Glutamatergic neuron (in vitro differentiated cells): ENCODE results near the gene CRX. TPM values are rescaled to one million over a fixed set of nuclear protein-coding genes. Genes with fewer than 3 reads are reported as not detected.

Experiments used
- DNase-seq: peaks from one replicate; pipeline ENCODE4 v3.0.0; 2022
- H3K27ac Mint-ChIP-seq: one replicate; pipeline ENCODE4 v1.8.0; 2020; ENCODE audit warnings: mild to moderate bottlenecking, mixed read lengths, inconsistent platforms; ENCODE audit not compliant: unreplicated experiment
- H3K27me3 Mint-ChIP-seq: one replicate; pipeline ENCODE4 v1.8.0; 2020; ENCODE audit warnings: mild to moderate bottlenecking, moderate library complexity, mixed read lengths, inconsistent platforms; ENCODE audit not compliant: unreplicated experiment
- H3K36me3 Mint-ChIP-seq: one replicate; pipeline ENCODE4 v1.8.0; 2020; ENCODE audit warnings: mild to moderate bottlenecking, mixed read lengths, inconsistent platforms; ENCODE audit not compliant: unreplicated experiment
- H3K4me1 Mint-ChIP-seq: one replicate; pipeline ENCODE4 v1.8.0; 2020; ENCODE audit warnings: mild to moderate bottlenecking, low read depth, mixed read lengths, inconsistent platforms; ENCODE audit not compliant: unreplicated experiment
- H3K4me3 Mint-ChIP-seq: one replicate; pipeline ENCODE4 v1.8.0; 2020; ENCODE audit warnings: mild to moderate bottlenecking, mixed read lengths, inconsistent platforms; ENCODE audit not compliant: unreplicated experiment
- H3K9me3 Mint-ChIP-seq: one replicate; pipeline ENCODE4 v1.8.0; 2020; ENCODE audit warnings: mild to moderate bottlenecking, moderate library complexity, mixed read lengths, inconsistent platforms; ENCODE audit not compliant: unreplicated experiment
- total RNA-seq: library from RNA; stranded (reverse); fragmentation: NEBNext Ultra II Directional; extraction: Animal tissue kit (Norgen Biotek cat#: 25700); gene quantifications from one replicate; pipeline ENCODE4 v1.2.1, GENCODE V29; 2021; ENCODE audit not compliant: unreplicated experiment
- TF ChIP-seq, protein P1 (sequence below): fragments of 200-600 bp; sonication (generic); IDR thresholded peaks from one replicate; pipeline ENCODE4 v1.5.0; 2021; ENCODE audit not compliant: partially characterized antibody, unreplicated experiment

CRX gene
- total RNA-seq, 1 donor from 2014 or later: not detected

DNA sequence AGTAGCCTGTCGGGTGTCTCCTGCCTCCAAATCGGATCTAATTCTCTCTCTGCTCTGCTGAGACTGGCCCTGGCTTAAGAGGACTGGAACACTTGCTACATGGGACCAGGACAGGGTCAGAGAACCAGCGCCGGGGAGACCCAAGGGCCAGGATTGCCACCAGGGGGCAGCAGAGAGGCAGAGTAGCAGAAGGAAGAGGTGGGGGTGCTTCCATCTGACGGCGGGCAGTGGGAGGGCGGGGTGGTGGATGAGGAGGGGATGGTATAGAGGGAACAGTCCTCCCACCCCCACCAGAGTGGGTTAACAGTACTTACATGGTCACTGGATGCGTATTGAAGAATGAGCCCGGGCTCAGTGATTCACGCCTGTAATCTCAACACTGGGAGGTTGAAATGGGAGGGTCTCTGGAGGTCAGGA lies 31.3 kb upstream of the CRX start:
- no peak overlapping the region for H3K4me3 Mint-ChIP-seq
- H3K9me3 Mint-ChIP-seq: no peaks in the 10 kb centered on the region
- TF ChIP-seq, protein P1, sequence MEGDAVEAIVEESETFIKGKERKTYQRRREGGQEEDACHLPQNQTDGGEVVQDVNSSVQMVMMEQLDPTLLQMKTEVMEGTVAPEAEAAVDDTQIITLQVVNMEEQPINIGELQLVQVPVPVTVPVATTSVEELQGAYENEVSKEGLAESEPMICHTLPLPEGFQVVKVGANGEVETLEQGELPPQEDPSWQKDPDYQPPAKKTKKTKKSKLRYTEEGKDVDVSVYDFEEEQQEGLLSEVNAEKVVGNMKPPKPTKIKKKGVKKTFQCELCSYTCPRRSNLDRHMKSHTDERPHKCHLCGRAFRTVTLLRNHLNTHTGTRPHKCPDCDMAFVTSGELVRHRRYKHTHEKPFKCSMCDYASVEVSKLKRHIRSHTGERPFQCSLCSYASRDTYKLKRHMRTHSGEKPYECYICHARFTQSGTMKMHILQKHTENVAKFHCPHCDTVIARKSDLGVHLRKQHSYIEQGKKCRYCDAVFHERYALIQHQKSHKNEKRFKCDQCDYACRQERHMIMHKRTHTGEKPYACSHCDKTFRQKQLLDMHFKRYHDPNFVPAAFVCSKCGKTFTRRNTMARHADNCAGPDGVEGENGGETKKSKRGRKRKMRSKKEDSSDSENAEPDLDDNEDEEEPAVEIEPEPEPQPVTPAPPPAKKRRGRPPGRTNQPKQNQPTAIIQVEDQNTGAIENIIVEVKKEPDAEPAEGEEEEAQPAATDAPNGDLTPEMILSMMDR: peak; percentile 84
- H3K36me3 Mint-ChIP-seq: no peaks in the 10 kb centered on the region
- H3K27me3 Mint-ChIP-seq: peaks cover 3% of the 10 kb centered on the region
- no peak overlapping the region for H3K27ac Mint-ChIP-seq
- peak; percentile 96 for DNase-seq
- no peaks in the 10 kb centered on the region for H3K4me1 Mint-ChIP-seq

DNA sequence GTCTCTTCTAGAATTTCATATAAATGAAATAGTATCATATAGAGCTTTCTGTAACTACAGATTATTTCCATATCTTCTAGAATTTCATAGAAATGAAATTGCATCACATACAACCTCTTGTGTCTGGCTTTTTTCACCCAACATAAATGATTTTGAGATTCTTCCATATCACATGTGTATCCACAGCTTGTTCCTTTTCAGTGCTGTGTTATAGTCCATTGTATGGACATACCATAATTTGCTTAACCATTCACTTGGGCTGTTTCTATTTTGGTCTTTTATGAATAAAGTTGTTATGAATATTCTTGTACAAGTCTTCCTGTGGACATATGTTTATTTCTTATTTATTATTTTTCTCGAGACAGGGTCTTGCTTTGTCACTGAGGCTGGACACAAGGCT lies 29.1 kb upstream of the CRX start:
- TF ChIP-seq, protein P1: no peak
- DNase-seq: no peak
- H3K27me3 Mint-ChIP-seq: peaks cover 4% of the 10 kb centered on the region

DNA sequence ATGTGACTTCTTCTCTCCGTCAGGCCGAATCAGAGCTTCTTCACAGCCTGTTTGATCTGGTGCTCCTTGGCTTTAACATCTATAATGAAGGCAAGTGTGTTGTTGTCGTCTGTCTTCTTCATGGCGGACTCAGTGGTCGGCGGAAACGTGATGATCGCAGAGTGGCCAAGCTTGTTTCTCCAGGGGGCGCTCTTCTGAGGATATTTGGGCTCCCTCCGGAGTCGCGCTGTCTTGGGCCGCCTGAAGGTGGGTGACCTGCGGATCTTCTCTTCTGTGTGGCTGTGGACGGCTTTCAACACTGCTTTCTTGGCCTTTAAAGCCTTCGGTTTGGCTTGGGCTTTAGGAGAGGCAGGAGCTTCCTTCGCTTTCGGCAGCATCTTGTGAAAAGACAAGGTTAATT lies 27.2 kb upstream of the CRX start:
- DNase-seq: no peak
- Mint-ChIP-seq H3K4me3 (no peak overlapping the region), H3K27me3 (peaks cover 1% of the 10 kb centered on the region), H3K36me3 (no peaks in the 10 kb centered on the region), H3K9me3 (peaks cover 2% of the 10 kb centered on the region), H3K4me1 (no peaks in the 10 kb centered on the region), H3K27ac (no peak overlapping the region)
- TF ChIP-seq, protein P1: no peak

More for the DNA sequence above, 29.1 kb upstream of the CRX start:
- no peak overlapping the region for H3K4me3 Mint-ChIP-seq
- H3K27ac Mint-ChIP-seq: no peak overlapping the region
- H3K36me3 Mint-ChIP-seq: no peaks in the 10 kb centered on the region
- H3K4me1 Mint-ChIP-seq: no peaks in the 10 kb centered on the region
- H3K9me3 Mint-ChIP-seq: peaks cover 2% of the 10 kb centered on the region

DNA sequence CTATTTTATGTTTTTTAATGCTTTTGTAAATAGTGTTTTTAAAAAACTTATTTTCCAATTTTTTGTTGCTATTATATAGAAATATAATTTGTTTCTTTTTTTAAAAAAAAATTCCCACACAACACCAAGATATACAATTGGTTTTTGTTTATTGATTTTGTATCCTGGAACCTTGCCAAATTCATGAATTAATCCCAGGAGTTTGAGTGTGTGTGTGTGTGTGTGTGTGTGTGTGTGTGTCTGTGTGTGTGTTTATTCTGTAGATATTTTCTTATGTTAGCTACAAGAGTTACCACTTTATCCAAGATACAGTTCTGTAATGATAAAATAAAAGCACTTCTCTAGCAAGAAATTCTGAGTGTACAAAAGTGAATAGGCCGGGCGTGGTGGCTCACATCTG lies 25.0 kb upstream of the CRX start:
- Mint-ChIP-seq H3K27me3 (peaks cover 1% of the 10 kb centered on the region), H3K27ac (no peak overlapping the region), H3K4me1 (no peaks in the 10 kb centered on the region), H3K9me3 (peaks cover 7% of the 10 kb centered on the region), H3K4me3 (no peak overlapping the region), H3K36me3 (peaks cover 5% of the 10 kb centered on the region)
- DNase-seq: no peak
- TF ChIP-seq, protein P1: no peak

DNA sequence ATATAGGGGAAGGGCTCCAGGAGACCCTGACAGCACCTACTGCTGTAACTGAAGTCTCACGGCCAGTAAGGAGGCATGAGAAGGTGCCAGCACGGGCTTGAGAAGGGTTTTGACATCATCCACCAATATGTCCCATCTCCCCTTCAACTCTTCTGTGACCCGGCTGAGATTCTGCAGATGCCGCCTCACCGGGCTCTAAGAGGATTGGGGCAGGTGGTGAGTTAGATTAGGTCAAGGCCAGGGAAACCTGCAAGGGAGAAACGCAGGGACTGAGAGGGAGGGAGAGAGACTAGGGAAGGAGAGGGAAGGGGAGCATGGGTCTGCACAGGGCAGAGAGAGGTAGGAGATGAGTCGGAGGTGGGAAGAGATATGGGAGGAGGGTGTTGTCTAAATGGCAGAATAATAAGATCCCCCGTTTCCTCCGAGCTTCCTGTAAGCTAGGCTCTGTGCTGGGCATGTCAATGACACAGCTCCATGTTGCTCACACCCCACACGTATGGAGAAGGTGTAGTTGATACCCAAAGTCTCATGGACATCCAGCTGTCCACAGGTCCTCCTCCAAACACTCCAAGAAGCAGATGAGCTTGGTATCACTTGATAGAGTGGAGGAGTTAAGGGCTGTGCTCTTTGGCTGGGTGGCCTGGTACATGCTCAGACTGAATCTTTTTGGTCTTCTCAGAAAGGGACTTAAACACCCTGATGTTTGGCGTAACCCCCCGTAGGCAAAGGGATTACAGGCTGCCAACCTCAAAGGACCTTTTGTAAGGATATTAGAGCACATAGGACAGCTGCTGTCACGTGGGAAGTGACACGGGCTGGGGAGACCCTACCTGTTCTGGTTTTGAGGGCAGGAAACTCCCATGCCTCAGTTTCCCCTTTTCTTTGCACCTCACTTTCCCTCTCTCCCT lies 23.5 kb upstream of the CRX start:
- H3K4me3 Mint-ChIP-seq: no peak overlapping the region
- H3K9me3 Mint-ChIP-seq: peaks cover 7% of the 10 kb centered on the region
- TF ChIP-seq, protein P1: no peak
- peaks cover 5% of the 10 kb centered on the region for H3K36me3 Mint-ChIP-seq
- DNase-seq: no peak
- no peak overlapping the region for H3K27ac Mint-ChIP-seq
- H3K27me3 Mint-ChIP-seq: peaks cover 1% of the 10 kb centered on the region
- H3K4me1 Mint-ChIP-seq: no peaks in the 10 kb centered on the region
